ENCODE measurements around the gene CH25H. TPM values are rescaled to one million over a fixed set of nuclear protein-coding genes. Genes with fewer than 3 reads are reported as not detected.
A peak's percentile ranks its signal among the peaks of the same experiment; 100 is the strongest.

The CH25H gene
- total and polyA plus RNA-seq, 8 donors: 1.7 to 26.3 (median 5.3) TPM; not detected in 2

DNA sequence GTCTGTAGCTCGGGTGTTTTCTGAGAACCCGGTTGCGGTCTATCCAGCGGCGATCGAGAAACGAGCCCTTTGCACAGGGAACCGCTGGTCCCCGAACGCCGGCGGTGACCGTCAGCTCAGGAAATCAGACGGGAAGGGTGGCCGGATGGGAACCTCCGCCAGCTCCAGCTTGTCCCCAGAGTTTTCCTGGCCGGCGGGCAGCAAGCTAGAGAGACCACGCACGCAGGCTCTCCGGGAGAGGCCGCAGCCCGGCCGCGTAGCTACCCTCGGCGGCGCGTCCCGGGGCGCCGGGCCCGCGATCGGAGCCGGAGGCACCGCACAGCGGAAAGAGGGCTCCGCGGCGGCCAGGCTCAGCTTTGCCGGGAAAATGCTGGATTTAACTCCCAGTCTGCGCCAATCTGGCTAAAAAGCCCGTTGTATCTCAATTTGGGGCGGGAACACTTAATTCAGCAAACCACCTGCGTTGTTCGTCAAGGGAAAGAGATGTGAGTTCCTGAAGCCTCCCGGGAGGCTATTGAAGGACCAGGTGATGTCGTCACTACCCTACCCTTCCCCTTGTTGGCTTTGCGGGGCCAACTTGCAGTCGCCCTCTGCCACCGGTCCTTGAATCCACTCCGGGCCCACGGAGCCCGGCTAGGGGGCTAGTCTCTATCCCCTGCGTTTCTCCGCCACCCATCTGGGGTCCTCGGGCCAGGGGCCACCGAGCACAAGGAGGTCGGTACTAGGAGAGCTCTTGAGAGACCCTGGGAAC, 859 bp upstream of the CH25H start:
- 1 to 26% (median 8%) methylated on average over 15 to 60 of the region's 60 CpGs for WGBS, 5 donors
- no peaks in the 10 kb centered on the region for H3K36me3 ChIP-seq
- intact Hi-C loops (cut with DNase I; ENCODE audit: low total_unique reads): loop anchor here (5.0 kb wide), 1 partner anchor 266 kb away; no protein-coding TSS in a partner anchor
- peak overlapping the region; percentile 49 to 61 (median 52) for H3K4me3 ChIP-seq
- H3K27me3 ChIP-seq: peaks cover 0 to 71% (median 39%) of the 10 kb centered on the region in 3 donors
- TF ChIP-seq CTCF (IDR thresholded peaks at IDR 0.05) (no peak), EP300 (IDR thresholded peaks at IDR 0.05) (no peak), POLR2A (IDR thresholded peaks at IDR 0.05) (no peak), POLR2AphosphoS5 (IDR thresholded peaks at IDR 0.05) (no peak)
- DNase-seq: peak in 1 of 2 donors; percentile 74
- H3K27ac ChIP-seq: peak overlapping the region; percentile 56 to 85 (median 81)
- H3K9me3 ChIP-seq: no peaks in the 10 kb centered on the region
- peaks cover 13 to 27% (median 22%) of the 10 kb centered on the region in 4 donors for H3K4me1 ChIP-seq

DNA sequence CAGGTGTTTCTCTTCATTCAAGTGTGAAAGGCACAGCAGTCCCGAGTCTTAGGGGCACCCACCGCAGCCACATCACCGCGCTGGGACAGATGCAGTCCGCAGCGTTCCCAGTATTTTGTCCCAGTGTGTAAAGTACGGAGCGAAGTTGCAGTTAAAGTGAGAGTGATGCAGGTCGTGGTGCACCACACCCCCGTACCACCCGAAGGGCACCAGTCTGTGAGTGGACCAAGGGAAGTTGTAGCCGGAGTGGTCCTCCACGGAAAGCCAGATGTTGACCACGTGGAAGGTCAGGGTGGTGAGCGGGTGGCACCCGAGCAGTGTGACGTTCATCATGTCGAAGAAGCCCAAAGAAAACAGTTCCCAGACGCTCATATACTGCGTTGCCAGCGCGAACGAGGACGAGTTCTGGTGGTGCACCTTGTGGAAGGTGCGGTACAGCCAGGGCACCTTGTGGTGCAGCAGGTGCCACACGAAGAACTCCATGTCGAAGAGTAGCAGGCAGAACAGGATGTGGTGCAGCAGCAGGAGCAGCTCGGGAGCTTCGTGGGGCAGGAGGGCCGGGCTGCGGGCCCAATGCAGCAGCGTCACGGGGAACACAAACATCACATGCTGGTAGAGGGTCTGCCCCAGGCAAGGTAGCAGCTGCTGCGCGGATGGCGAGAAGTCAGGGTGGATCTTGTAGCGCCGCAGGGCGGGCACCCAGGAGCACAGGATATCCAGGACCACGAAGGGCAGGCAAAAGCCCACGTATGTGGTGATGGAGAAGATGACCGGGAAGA, 526 bp downstream of the CH25H start:
- H3K27ac ChIP-seq: peak overlapping the region in 4 of 5 donors; percentile 75 to 85 (median 82)
- intact Hi-C loops (cut with DNase I; ENCODE audit: low total_unique reads): loop anchor here (5.0 kb wide), 1 partner anchor 264 kb away; no protein-coding TSS in a partner anchor
- H3K9me3 ChIP-seq: no peaks in the 10 kb centered on the region
- TF ChIP-seq CTCF (IDR thresholded peaks at IDR 0.05) (no peak), POLR2A (IDR thresholded peaks at IDR 0.05) (no peak), EP300 (IDR thresholded peaks at IDR 0.05) (no peak), POLR2AphosphoS5 (IDR thresholded peaks at IDR 0.05) (no peak)
- no peaks in the 10 kb centered on the region for H3K36me3 ChIP-seq
- peak overlapping the region; percentile 49 to 61 (median 52) for H3K4me3 ChIP-seq
- DNase-seq: peak; percentile 26 to 77
- 6 to 23% (median 7%) methylated on average over 42 of the region's 42 CpGs for WGBS, 5 donors
- H3K4me1 ChIP-seq: peaks cover 13 to 27% (median 22%) of the 10 kb centered on the region in 4 donors
- peaks cover 0 to 71% (median 39%) of the 10 kb centered on the region in 3 donors for H3K27me3 ChIP-seq

- Histone ChIP-seq H3K4me3 (peak overlapping the region in 1 of 4 donors; percentile 55), H3K4me1 (peaks cover 13 to 27% (median 22%) of the 10 kb centered on the region in 4 donors), H3K9me3 (no peaks in the 10 kb centered on the region), H3K27ac (peak overlapping the region in 1 of 5 donors; percentile 69), H3K27me3 (peaks cover 0 to 68% (median 39%) of the 10 kb centered on the region in 3 donors), H3K36me3 (no peaks in the 10 kb centered on the region)
- DNase-seq: no peak
- TF ChIP-seq POLR2AphosphoS5 (IDR thresholded peaks at IDR 0.05) (no peak), EP300 (IDR thresholded peaks at IDR 0.05) (no peak), CTCF (IDR thresholded peaks at IDR 0.05) (no peak), POLR2A (IDR thresholded peaks at IDR 0.05) (no peak)
- intact Hi-C loops (cut with DNase I; ENCODE audit: low total_unique reads): loop anchor here (5.0 kb wide), 1 partner anchor 262 kb away; no protein-coding TSS in a partner anchor
- WGBS, 5 donors: 55 to 77% (median 66%) methylated on average over 4 to 6 of the region's 6 CpGs
These were observed 2.4 kb downstream of the CH25H start for GRCh38 chr10:89204621-89205185.

- TF ChIP-seq CTCF (IDR thresholded peaks at IDR 0.05) (no peak), POLR2A (IDR thresholded peaks at IDR 0.05) (no peak), POLR2AphosphoS5 (IDR thresholded peaks at IDR 0.05) (no peak), EP300 (IDR thresholded peaks at IDR 0.05) (no peak)
- H3K4me3 ChIP-seq: no peak overlapping the region
- H3K27ac ChIP-seq: peak overlapping the region in 2 of 5 donors; percentile 47 to 69
- whole genome bisulfite sequencing, 5 donors: 74 to 89% (median 81%) methylated on average over 1 of the region's 1 CpG
- peaks cover 0 to 56% (median 26%) of the 10 kb centered on the region in 3 donors for H3K27me3 ChIP-seq
- intact Hi-C loops (cut with DNase I; ENCODE audit: low total_unique reads): no loop called here
- no peak for DNase-seq
- peaks cover 11 to 23% (median 19%) of the 10 kb centered on the region in 4 donors for H3K4me1 ChIP-seq
- H3K9me3 ChIP-seq: no peaks in the 10 kb centered on the region
- no peaks in the 10 kb centered on the region for H3K36me3 ChIP-seq
These were observed 3.9 kb downstream of the CH25H start for GRCh38 chr10:89203237-89203636.
